ENCODE data around the gene PAXX.
A peak's percentile ranks its signal among the peaks of the same experiment; 100 is the strongest.

The PAXX gene

DNA sequence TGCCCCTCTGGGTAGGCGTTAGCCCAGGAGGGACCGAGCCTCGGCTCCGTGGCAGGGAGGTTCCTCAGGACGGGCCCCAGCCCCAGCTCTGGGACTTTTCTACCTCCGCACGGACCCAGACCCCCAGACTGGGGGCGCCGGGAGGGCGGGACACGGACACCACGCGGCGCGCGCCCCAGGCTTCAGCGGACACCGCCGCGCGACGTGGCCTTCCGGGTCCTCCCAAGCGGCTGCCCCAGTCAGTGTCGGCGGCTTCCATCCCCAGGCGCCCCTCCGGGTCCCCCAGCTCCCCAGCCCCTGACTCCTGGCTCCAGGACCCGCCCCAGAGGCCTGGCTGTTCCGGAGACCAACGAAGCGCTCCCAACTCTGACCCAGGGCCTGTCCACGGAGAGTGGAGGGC lies 6.4 kb upstream of the PAXX start:
- no peak for TF ChIP-seq CTCF (IDR thresholded peaks at IDR 0.05; ENCODE audit: low read depth, low read length)
- in situ Hi-C loops (cut with HindIII; ENCODE audit: low sequenced_read_pairs) = no loop called here
- H3K4me3 ChIP-seq (ENCODE audit: low read depth, low read length) = no peak overlapping the region
- no peak for DNase-seq (ENCODE audit: low read depth, low spot score)

DNA sequence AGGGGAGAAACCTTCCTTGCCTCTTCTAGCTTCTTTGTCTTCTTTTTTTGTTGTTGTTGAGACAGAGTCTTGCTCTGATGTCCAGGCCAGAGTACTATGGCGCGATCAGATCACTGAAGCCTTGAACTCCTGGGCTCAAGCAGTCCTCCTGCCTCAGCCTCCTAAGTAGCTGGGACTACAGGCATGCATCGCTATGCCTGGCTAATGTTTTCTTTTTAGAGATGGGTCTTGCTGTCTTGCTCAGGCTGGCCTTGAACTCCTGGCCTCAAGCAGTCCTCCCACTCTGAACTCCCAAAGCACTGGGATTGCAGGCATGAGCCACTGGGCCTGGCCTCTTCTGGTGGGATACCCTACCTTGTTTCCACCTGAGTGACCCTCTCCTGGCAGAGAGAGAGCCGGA lies 3.4 kb upstream of the PAXX start:
- no peak overlapping the region for H3K4me3 ChIP-seq (ENCODE audit: low read depth, low read length)
- in situ Hi-C loops (cut with HindIII; ENCODE audit: low sequenced_read_pairs) = no loop called here
- no peak for DNase-seq (ENCODE audit: low read depth, low spot score)
- no peak for TF ChIP-seq CTCF (IDR thresholded peaks at IDR 0.05; ENCODE audit: low read depth, low read length)

GRCh38 chr9:136990242-136990911 lies 1.8 kb upstream of the PAXX start:
- in situ Hi-C loops (cut with HindIII; ENCODE audit: low sequenced_read_pairs) = no loop called here
- TF ChIP-seq CTCF (IDR thresholded peaks at IDR 0.05; ENCODE audit: low read depth, low read length) = no peak
- no peak overlapping the region for H3K4me3 ChIP-seq (ENCODE audit: low read depth, low read length)
- DNase-seq (ENCODE audit: low read depth, low spot score) = no peak

GRCh38 chr9:136992819-136993369 lies 672 bp downstream of the PAXX start:
- DNase-seq (ENCODE audit: low read depth, low spot score) = no peak
- H3K4me3 ChIP-seq (ENCODE audit: low read depth, low read length) = peak overlapping the region; percentile 67
- no peak for TF ChIP-seq CTCF (IDR thresholded peaks at IDR 0.05; ENCODE audit: low read depth, low read length)
- in situ Hi-C loops (cut with HindIII; ENCODE audit: low sequenced_read_pairs) = no loop called here

GRCh38 chr9:136994180-136994887 lies 2.1 kb downstream of the PAXX start:
- no peak overlapping the region for H3K4me3 ChIP-seq (ENCODE audit: low read depth, low read length)
- TF ChIP-seq CTCF (IDR thresholded peaks at IDR 0.05; ENCODE audit: low read depth, low read length) = no peak
- in situ Hi-C loops (cut with HindIII; ENCODE audit: low sequenced_read_pairs) = no loop called here
- DNase-seq (ENCODE audit: low read depth, low spot score) = no peak

DNA sequence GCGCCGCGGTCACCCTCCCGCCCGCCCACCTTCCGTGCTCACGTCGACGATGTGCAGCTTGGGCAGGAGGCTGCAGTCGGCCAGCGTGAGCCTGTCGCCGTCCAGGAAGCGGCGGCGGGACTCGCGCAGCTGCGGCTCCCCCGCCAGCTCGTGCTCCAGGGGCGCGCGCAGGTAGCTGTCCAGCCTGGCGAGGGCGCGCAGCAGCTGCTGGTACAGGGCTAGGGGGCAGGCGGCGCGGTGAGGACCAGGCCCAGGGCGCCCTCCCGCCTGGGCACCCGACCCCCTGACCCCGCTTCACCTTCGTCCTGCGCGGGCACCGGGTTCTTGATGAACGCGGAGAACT lies 2.6 kb downstream of the PAXX start:
- in situ Hi-C loops (cut with HindIII; ENCODE audit: low sequenced_read_pairs) = no loop called here
- DNase-seq (ENCODE audit: low read depth, low spot score) = no peak
- TF ChIP-seq CTCF (IDR thresholded peaks at IDR 0.05; ENCODE audit: low read depth, low read length) = no peak
- H3K4me3 ChIP-seq (ENCODE audit: low read depth, low read length) = no peak overlapping the region

Data from astrocyte of the spinal cord (primary cell).